ENCODE measurements around the gene OPN3.

Gene OPN3

GRCh38 chr1:241615043-241615974 is 24.9 kb downstream of the OPN3 start:
- DNase-seq (ENCODE audit: low spot score) = no peak

DNA sequence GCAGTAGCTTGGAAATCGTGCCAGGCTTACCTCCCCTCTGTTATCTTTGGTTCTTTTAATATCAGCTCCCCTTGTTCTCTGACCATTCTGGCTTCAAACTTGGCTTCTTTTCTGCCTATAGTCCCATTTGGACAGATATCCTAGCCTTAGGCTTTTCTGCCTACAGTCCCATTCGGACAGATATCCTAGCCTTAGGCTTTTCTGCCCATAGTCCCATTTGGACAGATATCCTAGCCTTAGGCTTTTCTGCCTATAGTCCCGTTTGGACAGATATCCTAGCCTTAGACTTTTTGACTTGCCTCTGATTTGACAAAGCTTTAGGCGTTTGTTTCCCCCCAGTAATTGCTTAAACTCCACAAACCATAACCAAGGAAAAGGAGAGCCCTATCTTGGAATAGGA is 25.6 kb downstream of the OPN3 start:
- DNase-seq (ENCODE audit: low spot score) = no peak

- DNase-seq (ENCODE audit: low spot score) = no peak
Measured at GRCh38 chr1:241614144-241614543, 26.0 kb downstream of the OPN3 start.

- no peak for DNase-seq (ENCODE audit: low spot score)
Measured at GRCh38 chr1:241612533-241613477, 27.4 kb downstream of the OPN3 start.

DNA sequence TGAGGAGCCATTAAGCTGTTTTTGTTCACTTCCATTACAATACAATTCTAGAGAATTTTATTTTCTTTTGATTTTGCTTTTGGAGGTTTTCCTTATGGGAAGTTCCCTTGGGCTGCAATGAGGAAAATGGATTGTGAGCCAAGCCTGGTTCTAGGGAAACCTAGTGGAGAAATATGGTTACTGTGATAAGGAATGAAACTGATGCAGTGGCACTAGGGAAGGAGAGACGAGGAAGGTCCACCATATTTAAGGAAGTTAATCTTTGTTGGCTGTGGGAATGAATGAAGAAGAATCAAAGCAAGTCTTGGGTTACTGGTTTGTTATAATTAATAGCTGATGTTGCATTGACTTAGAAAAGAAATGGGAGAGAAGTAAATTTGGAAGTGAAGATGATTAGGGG is 28.4 kb downstream of the OPN3 start:
- no peak for DNase-seq (ENCODE audit: low spot score)

DNA sequence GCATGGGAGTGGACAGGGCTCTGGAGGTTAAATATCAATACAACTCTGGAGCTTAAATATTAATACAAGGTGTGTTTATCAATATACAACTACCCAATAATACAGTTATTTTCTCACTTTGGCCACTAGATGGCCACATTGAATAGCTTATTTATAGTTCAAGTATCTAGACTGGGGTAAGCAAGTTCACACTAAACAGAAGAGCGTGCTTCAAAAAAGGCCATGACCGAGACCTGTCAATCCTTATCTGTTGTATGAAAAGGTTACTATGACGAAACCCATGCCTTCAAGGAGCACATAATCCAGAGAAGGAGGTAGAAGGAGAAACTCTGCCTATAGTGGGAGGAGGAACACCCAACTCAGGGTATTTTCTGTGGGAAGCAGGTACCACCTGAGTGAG is 29.1 kb downstream of the OPN3 start:
- peak; percentile 64 for DNase-seq (ENCODE audit: low spot score)

- DNase-seq (ENCODE audit: low spot score) = no peak
Measured at GRCh38 chr1:241610056-241610815, 29.9 kb downstream of the OPN3 start.

- no peak for DNase-seq (ENCODE audit: low spot score)
Measured at GRCh38 chr1:241608379-241609033, 31.7 kb downstream of the OPN3 start.

DNA sequence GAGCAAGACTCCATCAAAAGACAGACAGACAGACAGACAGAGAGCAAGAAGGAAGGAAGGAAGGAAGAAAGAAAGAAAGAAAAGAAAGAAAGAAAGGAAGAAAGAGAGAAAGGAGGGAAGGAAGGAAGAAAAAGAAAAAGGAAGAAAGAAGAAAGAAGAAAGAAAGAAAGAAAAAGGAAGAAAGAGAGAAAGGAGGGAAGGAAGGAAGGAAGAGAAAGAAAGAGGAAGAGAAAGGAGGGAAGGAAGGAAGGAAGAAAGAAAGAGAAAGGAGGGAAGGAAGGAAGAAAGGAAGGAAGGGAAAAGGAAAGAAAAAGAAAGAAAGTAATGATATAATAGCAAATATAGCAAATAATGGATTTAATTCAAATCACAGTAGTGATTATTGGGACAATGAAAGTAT is 32.7 kb downstream of the OPN3 start:
- DNase-seq (ENCODE audit: low spot score) = no peak

DNA sequence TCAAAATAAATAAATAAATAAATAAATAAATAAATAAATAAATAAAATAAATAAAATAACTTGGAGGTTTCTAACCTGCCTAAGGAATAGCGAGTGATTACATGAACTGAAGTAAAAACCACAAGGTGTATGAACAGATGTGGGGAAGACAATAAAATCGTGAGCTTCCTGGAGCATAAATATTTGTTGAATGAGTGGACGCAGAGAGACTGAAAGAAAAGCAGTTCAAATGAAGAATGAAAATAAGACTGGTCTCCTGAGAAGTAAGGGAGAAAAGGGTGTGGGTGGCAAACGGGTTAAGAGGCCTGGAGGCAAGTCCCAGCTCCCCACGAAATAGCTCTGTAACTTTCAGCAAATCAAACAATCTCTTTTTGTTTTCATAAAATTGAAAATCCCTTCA is 33.6 kb downstream of the OPN3 start:
- DNase-seq (ENCODE audit: low spot score) = no peak

DNA sequence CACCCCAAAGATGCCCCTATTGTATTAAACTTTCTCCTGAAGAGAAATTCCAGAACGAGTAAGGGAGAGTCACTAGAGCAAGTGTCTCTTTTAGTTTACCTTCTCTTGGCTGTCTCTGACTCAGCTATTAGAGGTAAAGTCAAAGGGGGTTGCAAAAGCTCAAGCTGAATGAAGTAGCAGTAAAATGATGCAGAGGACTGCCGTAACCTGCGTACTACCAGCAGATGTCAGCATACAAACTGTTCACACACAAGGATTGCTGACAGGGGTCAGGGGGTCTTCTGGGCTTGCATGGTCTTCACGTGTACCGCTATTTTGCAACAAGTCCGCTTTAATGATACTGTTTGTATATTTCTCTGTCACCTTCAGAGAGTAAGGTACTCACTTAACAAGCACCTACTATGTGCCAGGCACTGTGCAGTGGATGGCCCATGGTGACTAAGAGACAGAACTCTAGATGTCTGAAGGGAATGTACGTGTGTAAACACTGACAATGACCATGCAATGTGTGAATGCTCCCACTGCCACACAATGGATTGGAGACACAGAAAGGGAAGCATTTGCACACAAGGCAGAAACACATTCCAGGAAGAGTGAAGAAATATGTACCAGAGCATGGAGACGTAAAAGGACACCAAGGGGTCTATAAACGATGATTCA is 34.9 kb downstream of the OPN3 start:
- DNase-seq (ENCODE audit: low spot score) = no peak

DNA sequence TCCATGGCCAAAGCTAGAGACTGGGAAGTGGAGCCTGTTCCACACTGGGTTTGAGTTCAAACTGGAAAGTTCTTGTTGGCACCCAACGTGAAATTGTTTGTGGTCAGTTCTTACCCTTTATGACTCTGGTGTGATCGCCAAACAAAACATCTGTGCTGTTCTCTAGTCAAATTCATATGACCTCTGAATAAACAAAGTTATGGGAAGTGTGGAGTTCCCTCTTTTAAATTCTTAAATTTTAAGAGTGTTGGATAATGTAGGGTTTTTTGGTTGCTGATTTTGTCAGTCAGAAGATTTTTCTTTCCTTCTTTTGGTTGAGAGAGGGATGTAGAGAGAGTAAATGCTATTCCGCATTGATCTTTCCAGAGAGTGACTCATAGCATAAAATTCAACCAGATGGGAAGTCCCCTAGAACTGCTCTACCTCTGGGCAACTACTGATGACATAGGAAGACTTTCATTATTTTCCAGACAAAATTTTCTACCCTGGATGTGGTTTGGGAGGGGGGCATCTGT is 36.4 kb downstream of the OPN3 start:
- no peak for DNase-seq (ENCODE audit: low spot score)

- no peak for DNase-seq (ENCODE audit: low spot score)
Measured at GRCh38 chr1:241600496-241600901, 39.7 kb downstream of the OPN3 start.

GRCh38 chr1:241598249-241598648 is 41.9 kb downstream of the OPN3 start:
- no peak for DNase-seq (ENCODE audit: low spot score)

DNA sequence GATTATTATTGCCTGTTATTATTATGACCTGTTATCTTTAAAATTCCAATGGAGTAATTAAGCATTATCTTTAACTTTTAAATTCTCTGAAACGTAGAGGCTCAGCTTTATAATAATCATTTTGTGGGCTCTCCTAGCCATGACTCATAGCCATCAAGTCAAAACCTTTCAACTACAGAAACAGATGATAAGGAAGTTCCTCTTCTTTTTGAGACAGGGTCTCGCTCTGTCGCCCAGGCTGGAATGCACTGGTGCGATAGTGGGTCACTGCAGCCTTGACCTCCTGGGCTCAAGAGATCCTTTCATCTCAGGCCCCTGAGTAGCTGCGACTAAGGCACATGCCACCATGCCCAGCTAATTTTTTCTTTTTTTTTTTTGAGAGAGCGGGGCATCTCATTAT is 43.5 kb downstream of the OPN3 start:
- no peak for DNase-seq (ENCODE audit: low spot score)

DNA sequence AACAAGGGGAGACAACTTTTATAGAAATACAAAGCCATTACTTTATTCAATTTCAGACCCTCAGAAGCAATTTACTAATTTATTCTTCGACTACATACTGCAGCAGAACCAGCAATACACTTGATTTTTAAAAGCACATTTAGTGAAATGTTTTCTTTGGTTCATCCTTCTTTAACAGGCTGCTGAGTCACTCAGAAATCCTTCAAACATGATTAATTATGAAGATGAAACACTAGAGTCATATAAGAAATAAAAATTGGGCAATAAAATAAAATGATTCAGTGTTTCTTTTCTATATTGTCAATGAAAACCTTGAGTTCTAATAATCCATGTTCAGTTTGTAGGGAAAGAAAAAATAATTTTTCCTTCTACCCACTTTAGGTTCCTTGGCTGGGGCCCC is 47.0 kb downstream of the OPN3 start:
- DNase-seq (ENCODE audit: low spot score) = no peak

DNA sequence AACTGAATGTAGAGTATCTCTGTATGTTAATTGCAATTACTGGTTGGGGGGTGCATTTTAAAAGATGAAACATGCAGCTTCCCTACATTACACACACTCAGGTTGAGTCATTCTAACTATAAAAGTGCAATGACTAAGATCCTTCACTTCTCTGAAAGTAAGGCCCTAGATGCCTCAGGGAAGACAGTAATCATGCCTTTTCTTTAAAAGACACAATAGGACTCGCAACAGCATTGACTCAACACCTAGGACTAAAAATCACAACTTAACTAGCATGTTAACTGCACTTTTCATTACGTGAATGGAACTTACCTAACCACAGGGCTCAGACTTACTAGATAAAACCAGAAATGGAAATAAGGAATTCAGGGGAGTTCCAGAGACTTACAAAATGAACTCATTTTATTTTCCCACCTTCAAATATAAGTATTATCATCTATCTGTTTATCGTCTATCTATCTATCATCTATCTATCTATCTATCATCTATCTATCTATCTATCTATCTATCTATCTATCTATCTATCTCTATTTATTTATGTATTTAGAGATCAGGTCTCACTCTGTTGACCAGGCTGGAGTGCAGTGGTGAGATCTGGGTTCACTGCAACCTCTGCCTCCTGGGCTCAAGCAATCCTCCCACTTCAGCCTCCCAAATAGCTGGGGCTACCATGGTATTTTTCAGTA is 47.8 kb downstream of the OPN3 start:
- no peak for DNase-seq (ENCODE audit: low spot score)

DNA sequence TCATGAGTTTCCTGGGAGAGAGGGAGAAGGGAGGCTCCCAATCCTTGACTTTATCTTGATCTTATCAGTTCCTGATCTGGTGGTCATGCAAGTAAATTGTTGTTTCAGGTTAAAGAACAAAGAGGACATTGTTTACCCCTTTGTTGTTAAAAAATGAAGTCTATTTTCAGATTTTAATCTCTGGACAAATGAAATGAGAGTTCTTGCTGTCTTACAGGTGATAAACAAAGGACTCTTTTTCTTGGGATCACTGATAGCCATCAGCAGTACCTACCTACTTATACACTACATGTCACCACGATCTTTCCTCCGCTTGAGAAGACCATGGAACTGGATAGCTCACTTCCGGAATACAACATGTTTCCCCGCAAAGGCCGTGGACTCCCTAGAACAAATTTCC is 48.4 kb downstream of the OPN3 start:
- DNase-seq (ENCODE audit: low spot score) = no peak

GRCh38 chr1:241591317-241591716 is 48.9 kb downstream of the OPN3 start:
- DNase-seq (ENCODE audit: low spot score) = no peak

- no peak for DNase-seq (ENCODE audit: low spot score)
Measured at GRCh38 chr1:241590719-241591118, 49.5 kb downstream of the OPN3 start.
